Measurements from ENCODE around the gene KSR1.
A peak's percentile ranks its signal among the peaks of the same experiment; 100 is the strongest.
"Not testable (repeated sequence)": the region's sequence is repeated elsewhere in the genome, so short reads cannot be mapped to it uniquely, and the experiment has no call there.

The KSR1 gene

GRCh38 chr17:27464431-27464830, 8.2 kb downstream of the KSR1 start:
- DNase-seq (ENCODE audit: low spot score): no peak
- Histone ChIP-seq H3K4me3 (no peak overlapping the region), H3K27ac (no peak overlapping the region)
- TF ChIP-seq CTCF (IDR thresholded peaks at IDR 0.05): no peak

GRCh38 chr17:27465875-27466274, 9.6 kb downstream of the KSR1 start:
- peak overlapping the region in 1 of 2 donors; percentile 42 for H3K27ac ChIP-seq
- H3K4me3 ChIP-seq; DNase-seq (ENCODE audit: low spot score): not testable (repeated sequence)

- Histone ChIP-seq H3K27ac (peak overlapping the region in 1 of 2 donors; percentile 42), H3K4me3 (no peak overlapping the region)
- DNase-seq (ENCODE audit: low spot score): no peak
- no peak for TF ChIP-seq CTCF (IDR thresholded peaks at IDR 0.05)
These were observed 10.1 kb downstream of the KSR1 start for GRCh38 chr17:27466376-27466742.

GRCh38 chr17:27466743-27467375, 10.6 kb downstream of the KSR1 start:
- DNase-seq (ENCODE audit: low spot score): no peak
- TF ChIP-seq CTCF (IDR thresholded peaks at IDR 0.05): no peak
- Histone ChIP-seq H3K27ac (peak overlapping the region in 1 of 2 donors; percentile 42), H3K4me3 (no peak overlapping the region)

- DNase-seq (ENCODE audit: low spot score): no peak
- Histone ChIP-seq H3K27ac (no peak overlapping the region), H3K4me3 (no peak overlapping the region)
- no peak for TF ChIP-seq CTCF (IDR thresholded peaks at IDR 0.05)
These were observed 13.0 kb downstream of the KSR1 start for GRCh38 chr17:27469256-27469655.

GRCh38 chr17:27471321-27472269, 15.3 kb downstream of the KSR1 start:
- no peak for DNase-seq (ENCODE audit: low spot score)
- Histone ChIP-seq H3K4me3 (no peak overlapping the region), H3K27ac (no peak overlapping the region)
- TF ChIP-seq CTCF (IDR thresholded peaks at IDR 0.05): no peak

GRCh38 chr17:27473190-27473747, 17.0 kb downstream of the KSR1 start:
- H3K27ac ChIP-seq: no peak overlapping the region
- TF ChIP-seq CTCF (IDR thresholded peaks at IDR 0.05): no peak
- DNase-seq (ENCODE audit: low spot score): no peak
- H3K4me3 ChIP-seq: no peak overlapping the region
